Breast epithelium (tissue), 4 donors: ENCODE measurements around the gene RB1. TPM values are rescaled to one million over a fixed set of nuclear protein-coding genes. Genes with fewer than 3 reads are reported as not detected.
"Not testable (repeated sequence)": the region's sequence is repeated elsewhere in the genome, so short reads cannot be mapped to it uniquely, and the experiment has no call there.

Source experiments
- DNase-seq, 2 donors: peaks; one replicate each; pipeline ENCODE4 v3.0.0-alpha.2; 2019; ENCODE audit warnings: low spot score in 2 of 2
- H3K27ac ChIP-seq, 2 donors: fragments of 200-600 bp; sonication (generic) in 1 of 2; one replicate each; pipeline ENCODE4 v1.5.1; 2016 to 2019; ENCODE audit warnings: mild to moderate bottlenecking in 1 of 2
- H3K27me3 ChIP-seq, 2 donors: fragments of 200-600 bp; sonication (generic) in 1 of 2; one replicate each; pipeline versions ENCODE4 v1.5.1 to v1.6.0; 2017 to 2019; ENCODE audit warnings: control low read depth in 1 of 2, mild to moderate bottlenecking in 1 of 2
- H3K36me3 ChIP-seq: fragments of 200-600 bp; one replicate; pipeline ENCODE4 v1.5.1; 2019
- H3K4me1 ChIP-seq, 2 donors: fragments of 200-600 bp; sonication (generic); one replicate each; pipeline ENCODE4 v1.5.1; 2016 to 2019; ENCODE audit warnings: control low read depth in 1 of 2
- H3K4me3 ChIP-seq, 3 donors: fragments of 200-600 bp; sonication (generic); 1 replicate in 2 of 3; 2 replicates in 1 of 3; pipeline ENCODE4 v1.5.1; 2016 to 2019; ENCODE audit warnings: mild to moderate bottlenecking in 3 of 3, moderate library complexity in 2 of 3
- H3K9me3 ChIP-seq, 2 donors: fragments of 200-600 bp; sonication (generic) in 1 of 2; one replicate each; pipeline ENCODE4 v1.5.1; 2016 to 2019; ENCODE audit warnings: control low read depth in 1 of 2
- POLR2A ChIP-seq: fragments of 450-650 bp; IDR thresholded peaks from one replicate; pipeline ENCODE4 v1.6.1; 2016; ENCODE audit warnings: antibody characterized with exemption, mild to moderate bottlenecking, moderate library complexity
- POLR2AphosphoS5 ChIP-seq, 3 donors: sonication (generic); formaldehyde crosslinking; IDR thresholded peaks; one replicate each; pipeline ENCODE4 v1.6.1; 2017; ENCODE audit warnings: antibody characterized with exemption in 3 of 3
- intact Hi-C: fragments of 100-400 bp; cut with DNase I; formaldehyde crosslinking; loops from one replicate; pipeline ENCODE4 v1.15.1; 2023; ENCODE audit warnings: low total_unique reads
- total RNA-seq, 3 donors: library from RNA; depleted of rRNA; stranded (reverse); fragments of >200 nt; gene quantifications; one replicate each; pipeline ENCODE4 v1.1.0, GENCODE V29; 2016
- TF ChIP-seq, protein P1 (sequence below), 3 donors: fragments of 450-650 bp; IDR thresholded peaks; one replicate each; pipeline ENCODE4 v1.5.1; 2016 to 2017; ENCODE audit warnings: antibody characterized with exemption in 3 of 3, mild to moderate bottlenecking in 3 of 3, moderate library complexity in 3 of 3

The RB1 gene
- total RNA-seq, 3 donors from 2014 or later, result 24.0 to 45.2 (median 43.6) TPM

DNA sequence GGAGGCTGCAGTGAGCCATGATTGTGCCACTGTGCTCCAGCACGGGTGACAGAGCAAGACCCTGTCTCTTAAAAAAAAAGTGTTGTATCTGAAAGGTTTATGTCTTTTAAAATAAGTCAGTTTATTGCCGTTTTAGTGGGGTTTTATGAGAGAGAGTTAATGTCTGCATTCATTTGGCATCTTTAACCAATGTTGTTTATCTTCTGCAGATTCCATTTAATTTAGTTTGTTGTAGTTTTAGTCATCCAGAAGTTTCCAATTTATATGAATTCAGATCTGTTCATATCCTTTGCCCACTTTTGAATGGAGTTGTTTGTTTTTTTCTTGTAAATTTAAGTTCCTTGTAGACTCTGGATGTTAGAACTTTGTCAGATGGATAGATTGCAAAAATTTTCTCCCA is 146.1 kb downstream of the RB1 start:
- Histone ChIP-seq H3K27ac (no peak overlapping the region), H3K27me3 (no peaks in the 10 kb centered on the region), H3K4me1 (no peaks in the 10 kb centered on the region), H3K36me3 (no peaks in the 10 kb centered on the region), H3K9me3 (peaks cover 0 to 18% of the 10 kb centered on the region in 2 donors), H3K4me3 (no peak overlapping the region)
- TF ChIP-seq POLR2AphosphoS5 (IDR thresholded peaks at IDR 0.05) (no peak), POLR2A (no peak)
- TF ChIP-seq, protein P1, sequence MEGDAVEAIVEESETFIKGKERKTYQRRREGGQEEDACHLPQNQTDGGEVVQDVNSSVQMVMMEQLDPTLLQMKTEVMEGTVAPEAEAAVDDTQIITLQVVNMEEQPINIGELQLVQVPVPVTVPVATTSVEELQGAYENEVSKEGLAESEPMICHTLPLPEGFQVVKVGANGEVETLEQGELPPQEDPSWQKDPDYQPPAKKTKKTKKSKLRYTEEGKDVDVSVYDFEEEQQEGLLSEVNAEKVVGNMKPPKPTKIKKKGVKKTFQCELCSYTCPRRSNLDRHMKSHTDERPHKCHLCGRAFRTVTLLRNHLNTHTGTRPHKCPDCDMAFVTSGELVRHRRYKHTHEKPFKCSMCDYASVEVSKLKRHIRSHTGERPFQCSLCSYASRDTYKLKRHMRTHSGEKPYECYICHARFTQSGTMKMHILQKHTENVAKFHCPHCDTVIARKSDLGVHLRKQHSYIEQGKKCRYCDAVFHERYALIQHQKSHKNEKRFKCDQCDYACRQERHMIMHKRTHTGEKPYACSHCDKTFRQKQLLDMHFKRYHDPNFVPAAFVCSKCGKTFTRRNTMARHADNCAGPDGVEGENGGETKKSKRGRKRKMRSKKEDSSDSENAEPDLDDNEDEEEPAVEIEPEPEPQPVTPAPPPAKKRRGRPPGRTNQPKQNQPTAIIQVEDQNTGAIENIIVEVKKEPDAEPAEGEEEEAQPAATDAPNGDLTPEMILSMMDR (IDR thresholded peaks at IDR 0.05), result no peak
- DNase-seq, result no peak
- intact Hi-C loops, result no loop called here

- peaks cover 0 to 18% of the 10 kb centered on the region in 2 donors for H3K9me3 ChIP-seq
- DNase-seq, H3K4me1 ChIP-seq, H3K36me3 ChIP-seq, intact Hi-C loops, H3K27me3 ChIP-seq, H3K4me3 ChIP-seq, H3K27ac ChIP-seq: not testable (repeated sequence)
Measured at GRCh38 chr13:48451196-48451595, 147.6 kb downstream of the RB1 start.

- H3K36me3 ChIP-seq, result no peaks in the 10 kb centered on the region
- H3K4me3 ChIP-seq, result no peak overlapping the region
Measured at GRCh38 chr13:48456546-48456945, 153.0 kb downstream of the RB1 start.

DNA sequence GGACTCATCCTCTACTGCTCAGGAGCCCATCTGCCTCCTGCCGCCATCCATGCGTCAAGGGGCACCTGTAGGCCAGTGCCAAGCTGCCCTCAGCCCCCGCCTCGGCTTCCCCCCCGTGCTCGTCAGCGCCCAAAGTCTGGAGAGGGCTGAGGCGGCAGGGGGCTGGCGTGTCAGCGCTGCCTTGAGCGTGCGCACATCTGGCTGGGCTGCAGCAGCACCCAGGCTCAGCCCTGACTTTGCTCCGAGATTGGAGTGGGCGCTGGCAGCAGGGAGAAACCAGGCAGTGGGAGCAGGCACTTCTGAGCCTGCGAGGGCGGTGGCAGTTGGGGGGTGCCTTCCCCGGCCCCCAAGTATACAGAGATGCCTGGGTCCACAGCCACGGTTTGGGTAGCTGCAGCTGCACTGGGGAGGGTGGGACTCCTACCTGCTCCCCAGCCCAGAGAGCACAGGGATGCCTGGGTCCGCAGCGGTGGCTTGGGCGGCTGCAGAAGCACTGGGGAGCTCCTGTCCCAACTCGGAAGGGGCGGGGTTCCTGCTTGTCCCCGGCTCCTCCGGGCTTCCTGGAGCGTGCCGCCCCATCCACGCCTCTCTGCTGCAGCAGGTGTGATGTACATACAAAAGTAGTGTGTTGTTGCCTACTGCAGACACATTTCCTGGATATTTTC is 154.2 kb downstream of the RB1 start:
- TF ChIP-seq POLR2A (no peak), POLR2AphosphoS5 (IDR thresholded peaks at IDR 0.05) (no peak)
- TF ChIP-seq, protein P1 (IDR thresholded peaks at IDR 0.05), result no peak
- Histone ChIP-seq H3K9me3 (no peaks in the 10 kb centered on the region), H3K4me3 (no peak overlapping the region), H3K27ac (no peak overlapping the region), H3K4me1 (no peaks in the 10 kb centered on the region), H3K36me3 (no peaks in the 10 kb centered on the region), H3K27me3 (no peaks in the 10 kb centered on the region)
- DNase-seq, result no peak
- intact Hi-C loops, result no loop called here

More at GRCh38 chr13:48456546-48456945, 153.0 kb downstream of the RB1 start:
- no peak for DNase-seq
- TF ChIP-seq, protein P1 (IDR thresholded peaks at IDR 0.05), result no peak
- TF ChIP-seq POLR2AphosphoS5 (IDR thresholded peaks at IDR 0.05), result no peak
- no peak for TF ChIP-seq POLR2A
- H3K27me3 ChIP-seq, result no peaks in the 10 kb centered on the region
- no peaks in the 10 kb centered on the region for H3K4me1 ChIP-seq
- peaks cover 0 to 2% of the 10 kb centered on the region in 2 donors for H3K9me3 ChIP-seq
- H3K27ac ChIP-seq, result no peak overlapping the region
- intact Hi-C loops, result no loop called here

- H3K9me3 ChIP-seq, result no peaks in the 10 kb centered on the region
- no peak overlapping the region for H3K27ac ChIP-seq
- intact Hi-C loops, result no loop called here
- H3K36me3 ChIP-seq, result no peaks in the 10 kb centered on the region
- H3K4me1 ChIP-seq, result no peaks in the 10 kb centered on the region
- no peaks in the 10 kb centered on the region for H3K27me3 ChIP-seq
- TF ChIP-seq POLR2A (no peak), POLR2AphosphoS5 (IDR thresholded peaks at IDR 0.05) (no peak)
- TF ChIP-seq, protein P1 (IDR thresholded peaks at IDR 0.05), result no peak
- H3K4me3 ChIP-seq, result no peak overlapping the region
- DNase-seq, result no peak
Measured at GRCh38 chr13:48475230-48475629, 171.7 kb downstream of the RB1 start.
